Islet of Langerhans (tissue), 1 donor: ENCODE measurements around the gene SLX4.

ENCODE experiments used
- FAIRE-seq: peaks from one replicate; lab custom pipeline; 2011; peaks lifted over from hg19 to GRCh38; lab: Jason Lieb, UNC

The SLX4 gene

GRCh38 chr16:3582276-3583165 lies 28.9 kb downstream of the SLX4 start:
- FAIRE-seq: no peak

GRCh38 chr16:3581392-3581791 lies 30.0 kb downstream of the SLX4 start:
- no peak for FAIRE-seq

GRCh38 chr16:3580686-3581085 lies 30.7 kb downstream of the SLX4 start:
- no peak for FAIRE-seq

GRCh38 chr16:3580251-3580651 lies 31.2 kb downstream of the SLX4 start:
- FAIRE-seq: no peak

- FAIRE-seq: no peak
These were observed 31.6 kb downstream of the SLX4 start for GRCh38 chr16:3579776-3580175.

GRCh38 chr16:3578610-3579551 lies 32.5 kb downstream of the SLX4 start:
- FAIRE-seq: no peak

GRCh38 chr16:3578121-3578520 lies 33.3 kb downstream of the SLX4 start:
- FAIRE-seq: no peak

- FAIRE-seq: no peak
These were observed 34.1 kb downstream of the SLX4 start, which contains the start of gene NLRC3 for GRCh38 chr16:3577302-3577752. NLRC3 (minus strand) TSS chr16:3577403; CDS start chr16:3565036, 12,367 bp downstream.

GRCh38 chr16:3576211-3576610 lies 35.2 kb downstream of the SLX4 start:
- no peak for FAIRE-seq

GRCh38 chr16:3575491-3575890 lies 35.9 kb downstream of the SLX4 start:
- no peak for FAIRE-seq

GRCh38 chr16:3574195-3574594 lies 37.2 kb downstream of the SLX4 start:
- no peak for FAIRE-seq

GRCh38 chr16:3573146-3573815 lies 38.1 kb downstream of the SLX4 start:
- no peak for FAIRE-seq

GRCh38 chr16:3570420-3571062 lies 40.9 kb downstream of the SLX4 start:
- FAIRE-seq: no peak

- FAIRE-seq: no peak
These were observed 41.6 kb downstream of the SLX4 start for GRCh38 chr16:3569851-3570250.

- no peak for FAIRE-seq
These were observed 44.4 kb downstream of the SLX4 start for GRCh38 chr16:3566990-3567389.

GRCh38 chr16:3564889-3565141 lies 46.6 kb downstream of the SLX4 start:
- FAIRE-seq: no peak

- no peak for FAIRE-seq
These were observed 47.1 kb downstream of the SLX4 start for GRCh38 chr16:3564130-3564888.

- no peak for FAIRE-seq
These were observed 48.4 kb downstream of the SLX4 start for GRCh38 chr16:3562914-3563480.

- no peak for FAIRE-seq
These were observed 49.8 kb downstream of the SLX4 start for GRCh38 chr16:3561626-3562025.

GRCh38 chr16:3554351-3554928 lies 57.0 kb downstream of the SLX4 start:
- FAIRE-seq: no peak
